Measurements from ENCODE around the gene MTMR10.

MTMR10 gene, protein sequence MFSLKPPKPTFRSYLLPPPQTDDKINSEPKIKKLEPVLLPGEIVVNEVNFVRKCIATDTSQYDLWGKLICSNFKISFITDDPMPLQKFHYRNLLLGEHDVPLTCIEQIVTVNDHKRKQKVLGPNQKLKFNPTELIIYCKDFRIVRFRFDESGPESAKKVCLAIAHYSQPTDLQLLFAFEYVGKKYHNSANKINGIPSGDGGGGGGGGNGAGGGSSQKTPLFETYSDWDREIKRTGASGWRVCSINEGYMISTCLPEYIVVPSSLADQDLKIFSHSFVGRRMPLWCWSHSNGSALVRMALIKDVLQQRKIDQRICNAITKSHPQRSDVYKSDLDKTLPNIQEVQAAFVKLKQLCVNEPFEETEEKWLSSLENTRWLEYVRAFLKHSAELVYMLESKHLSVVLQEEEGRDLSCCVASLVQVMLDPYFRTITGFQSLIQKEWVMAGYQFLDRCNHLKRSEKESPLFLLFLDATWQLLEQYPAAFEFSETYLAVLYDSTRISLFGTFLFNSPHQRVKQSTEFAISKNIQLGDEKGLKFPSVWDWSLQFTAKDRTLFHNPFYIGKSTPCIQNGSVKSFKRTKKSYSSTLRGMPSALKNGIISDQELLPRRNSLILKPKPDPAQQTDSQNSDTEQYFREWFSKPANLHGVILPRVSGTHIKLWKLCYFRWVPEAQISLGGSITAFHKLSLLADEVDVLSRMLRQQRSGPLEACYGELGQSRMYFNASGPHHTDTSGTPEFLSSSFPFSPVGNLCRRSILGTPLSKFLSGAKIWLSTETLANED

DNA sequence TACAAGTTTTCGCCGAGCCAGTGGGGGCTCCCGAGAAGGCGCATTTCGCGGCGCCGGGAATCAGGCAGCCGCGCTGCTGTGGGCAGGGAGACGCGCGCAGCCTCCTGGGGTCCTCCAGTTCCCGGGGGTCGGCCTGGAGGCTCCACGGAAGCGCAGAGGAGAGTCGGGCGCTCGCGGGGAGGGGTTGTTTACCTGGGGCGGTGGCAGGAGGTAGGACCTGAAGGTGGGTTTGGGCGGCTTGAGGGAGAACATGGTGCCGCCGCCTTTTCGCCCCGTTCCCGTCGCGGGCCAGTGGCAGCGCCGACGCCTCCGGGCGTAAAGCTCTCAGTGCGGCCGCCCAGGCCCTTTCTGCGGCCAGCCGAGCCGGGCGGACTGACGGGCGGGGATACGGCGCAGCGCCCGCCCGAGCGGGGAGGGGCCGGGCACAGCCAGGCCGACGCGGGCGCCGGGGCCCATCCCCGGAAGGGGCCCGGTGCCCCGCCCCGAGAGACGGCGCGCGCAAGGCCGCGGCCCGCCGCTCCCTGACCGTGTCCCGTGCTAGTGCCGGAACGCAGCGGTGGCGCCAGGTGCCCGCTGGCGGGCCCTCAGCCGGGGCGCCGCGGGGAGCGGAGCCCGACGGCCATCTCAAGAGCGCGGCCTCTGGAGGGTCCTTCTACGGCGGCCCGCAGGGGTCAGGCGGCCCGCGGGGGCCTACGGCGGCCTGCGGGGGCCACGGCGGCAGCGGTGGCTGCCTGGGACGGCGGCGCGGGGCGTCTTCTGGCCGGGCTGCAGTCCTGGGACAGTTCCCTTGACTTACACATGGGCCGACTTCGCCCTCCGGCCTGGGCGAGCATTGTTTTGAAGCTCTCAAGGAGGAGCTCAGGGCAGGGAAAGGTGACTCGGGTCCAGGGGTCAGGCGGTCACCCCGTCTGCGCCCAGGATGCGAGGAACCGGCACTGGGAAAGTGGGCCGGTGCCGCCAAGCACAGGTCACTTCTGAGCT, at the start of gene MTMR10:
Gene MTMR10, minus strand, starts transcription at position 374 of the 981 bp plus-strand sequence. Its CDS starts 122 bp downstream, at position 252.
- peak; percentile 78 for DNase-seq

DNA sequence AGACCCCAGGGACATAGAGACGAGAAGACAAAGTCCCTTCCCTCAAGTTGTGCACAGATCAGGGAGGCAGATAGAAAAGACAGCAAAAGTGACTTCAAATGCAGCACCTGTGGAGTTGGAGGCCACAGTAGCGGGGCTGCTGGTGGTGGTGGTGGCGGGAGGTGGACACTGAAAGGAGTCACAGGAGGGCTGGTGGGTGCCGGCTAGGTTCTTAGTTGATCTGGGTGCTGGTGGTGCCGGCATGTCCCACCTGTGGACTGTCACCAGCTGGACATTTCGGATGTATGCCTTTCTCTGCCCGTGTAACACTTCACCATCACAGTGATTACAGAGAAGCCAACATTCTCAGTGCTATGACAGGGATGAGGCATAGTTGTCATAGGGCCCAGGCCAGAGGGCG, 49.2 kb upstream of the MTMR10 start:
- no peak for DNase-seq

DNA sequence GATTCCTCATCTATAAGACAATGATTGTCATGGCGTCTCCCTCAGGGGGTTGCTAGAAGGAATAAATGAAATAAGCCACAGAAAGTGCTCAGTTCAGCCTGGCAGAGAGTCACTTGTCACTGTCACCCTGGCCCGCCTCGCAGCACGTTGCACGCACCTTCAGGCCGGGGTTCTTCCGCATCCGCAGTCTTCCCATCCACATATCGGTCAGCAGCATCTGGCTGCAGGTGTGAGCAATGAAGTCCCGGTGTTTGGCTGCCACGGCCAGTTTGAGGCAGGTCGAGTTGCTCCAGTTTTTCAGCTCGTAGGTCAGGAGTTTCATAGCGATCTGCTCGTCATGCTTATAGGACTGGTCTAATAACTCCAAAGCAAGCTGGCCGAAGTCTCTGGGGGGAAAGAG, 48.5 kb upstream of the MTMR10 start:
- DNase-seq: no peak

DNA sequence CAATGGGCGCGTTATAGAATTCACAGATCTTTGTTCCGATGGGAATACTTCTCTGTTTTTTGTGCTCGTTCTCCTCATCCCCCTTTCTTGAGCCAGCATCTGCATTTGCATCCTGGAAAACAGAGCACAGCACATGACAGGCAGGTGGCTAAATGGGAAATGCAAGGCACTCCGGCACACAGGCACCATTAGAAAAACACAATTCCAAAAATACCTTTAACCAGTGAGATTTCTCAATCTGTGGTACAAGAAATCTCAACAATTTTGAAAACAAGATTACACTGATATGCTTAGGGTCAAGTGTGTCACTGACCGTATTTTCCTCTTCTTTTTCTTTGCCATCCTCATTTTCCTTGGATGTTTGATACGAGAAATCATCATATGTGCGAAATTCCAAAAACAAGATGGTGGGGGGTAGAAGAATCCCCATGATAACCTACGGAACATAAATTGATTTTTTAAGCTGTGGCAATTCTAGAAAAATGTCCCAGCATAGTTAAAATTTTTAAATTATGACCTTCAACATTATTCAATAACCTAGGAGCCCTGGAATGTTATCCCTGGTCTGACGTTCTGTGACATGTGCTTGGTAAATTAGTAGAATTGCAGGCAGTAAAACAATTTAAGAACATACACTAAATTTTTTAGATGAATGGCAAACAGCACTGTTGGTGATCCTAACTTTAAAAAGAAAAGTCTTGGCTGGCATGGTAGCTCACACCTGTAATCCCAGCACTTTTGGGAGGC, 46.5 kb upstream of the MTMR10 start:
- DNase-seq: no peak

DNA sequence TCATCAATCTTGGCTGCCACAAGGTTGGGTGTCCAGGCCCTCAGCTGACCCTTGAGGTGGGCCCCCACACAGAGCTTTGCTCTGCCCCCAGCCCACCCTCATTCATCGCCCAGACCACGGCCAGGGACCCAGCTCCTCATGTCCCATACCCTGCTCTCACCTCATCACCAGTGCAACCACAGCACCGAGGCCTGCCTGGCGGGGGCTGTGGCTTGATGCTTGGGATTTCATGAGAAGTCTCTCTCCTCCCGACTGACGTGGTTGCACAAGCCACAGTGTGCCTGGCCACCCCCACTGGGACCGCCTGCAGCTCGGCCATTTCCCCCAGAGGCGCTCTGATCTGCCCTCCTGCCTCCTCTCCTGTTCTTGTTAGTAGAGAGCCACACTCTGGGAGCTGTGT, 45.4 kb upstream of the MTMR10 start:
- DNase-seq: no peak

DNA sequence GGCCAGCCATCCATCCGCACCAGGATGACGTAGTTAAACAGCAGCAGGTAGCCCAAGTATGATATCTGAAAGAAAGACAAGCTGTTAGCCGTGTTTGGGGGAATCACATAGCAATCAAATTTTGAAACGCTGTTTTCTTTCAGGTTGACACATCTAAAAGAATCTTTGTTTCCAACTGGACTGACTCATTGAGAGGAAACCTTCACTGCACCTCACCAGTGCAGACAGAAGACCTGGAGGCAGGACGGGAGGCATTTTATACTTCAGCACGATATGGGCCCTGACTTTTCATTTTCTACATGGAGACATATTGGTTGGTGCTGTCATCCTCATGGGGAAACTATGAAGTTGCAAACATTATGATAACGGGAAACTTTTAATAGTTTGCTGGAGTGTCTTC, 44.2 kb upstream of the MTMR10 start:
- DNase-seq: no peak

DNA sequence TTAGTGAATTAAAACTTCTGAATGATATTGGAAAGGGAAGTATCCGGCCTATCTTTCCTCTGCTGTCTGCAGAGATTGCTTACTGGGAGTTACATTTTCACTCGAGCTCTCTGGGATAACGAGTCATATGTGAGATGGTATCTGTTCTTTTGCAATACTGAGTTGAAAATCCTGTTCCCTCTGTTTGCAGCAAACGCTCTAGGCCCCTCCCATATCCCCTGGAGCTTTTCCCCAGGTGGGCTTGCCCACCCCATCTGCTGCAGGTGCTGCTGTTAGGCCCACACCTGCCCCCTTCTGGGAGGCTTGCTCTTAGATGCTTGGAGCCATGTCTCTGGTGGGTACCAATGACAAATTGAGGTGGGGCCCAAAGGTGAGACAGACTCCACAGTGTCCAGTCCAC, 42.7 kb upstream of the MTMR10 start:
- no peak for DNase-seq

DNA sequence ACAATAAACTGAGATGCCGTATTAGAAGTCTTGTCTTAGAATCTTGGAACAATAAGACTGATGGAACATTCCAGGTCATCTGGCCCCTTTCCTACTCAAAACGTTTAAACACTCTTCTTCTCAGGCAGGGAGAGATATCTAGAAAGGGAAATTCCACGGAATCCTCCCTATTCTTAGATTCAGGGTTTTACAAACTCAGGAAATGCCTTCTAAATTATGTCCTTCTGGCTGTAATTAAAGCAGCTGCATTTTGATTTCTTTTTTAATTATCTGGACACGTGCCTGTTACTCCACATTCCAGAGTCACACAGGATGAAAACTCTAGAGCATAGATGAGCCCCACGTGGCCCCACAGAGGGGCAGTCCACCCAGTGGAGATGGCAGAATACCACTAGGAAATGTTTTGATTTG, 41.5 kb upstream of the MTMR10 start:
- DNase-seq: no peak

DNA sequence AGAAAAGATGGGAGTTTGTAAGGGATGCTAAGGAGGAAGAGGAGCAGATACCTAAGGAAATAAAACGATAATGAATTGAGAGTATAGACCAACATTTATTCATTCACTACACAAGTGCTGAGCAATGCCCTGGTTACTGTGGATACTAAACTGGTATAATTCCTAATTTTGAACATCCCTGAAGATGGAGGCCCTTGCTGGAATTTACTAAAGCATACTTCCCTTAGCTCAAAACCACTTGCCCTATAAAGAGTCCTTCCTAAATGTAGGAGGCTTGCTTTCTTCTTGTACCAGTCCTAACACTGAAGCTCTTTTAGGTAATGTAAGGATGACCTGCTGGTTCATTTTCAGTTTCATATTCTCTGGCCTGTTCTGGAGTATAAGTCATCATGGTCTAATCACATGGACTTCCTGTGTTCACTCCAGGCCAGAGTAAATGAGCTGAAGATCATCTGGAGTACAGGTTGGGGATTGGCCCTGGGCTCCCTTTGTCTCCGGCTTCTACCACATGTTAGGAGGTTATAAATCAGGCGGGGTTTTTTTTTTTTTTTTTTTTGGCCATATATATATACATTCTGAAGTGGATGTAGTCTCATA, 40.1 kb upstream of the MTMR10 start:
- no peak for DNase-seq

DNA sequence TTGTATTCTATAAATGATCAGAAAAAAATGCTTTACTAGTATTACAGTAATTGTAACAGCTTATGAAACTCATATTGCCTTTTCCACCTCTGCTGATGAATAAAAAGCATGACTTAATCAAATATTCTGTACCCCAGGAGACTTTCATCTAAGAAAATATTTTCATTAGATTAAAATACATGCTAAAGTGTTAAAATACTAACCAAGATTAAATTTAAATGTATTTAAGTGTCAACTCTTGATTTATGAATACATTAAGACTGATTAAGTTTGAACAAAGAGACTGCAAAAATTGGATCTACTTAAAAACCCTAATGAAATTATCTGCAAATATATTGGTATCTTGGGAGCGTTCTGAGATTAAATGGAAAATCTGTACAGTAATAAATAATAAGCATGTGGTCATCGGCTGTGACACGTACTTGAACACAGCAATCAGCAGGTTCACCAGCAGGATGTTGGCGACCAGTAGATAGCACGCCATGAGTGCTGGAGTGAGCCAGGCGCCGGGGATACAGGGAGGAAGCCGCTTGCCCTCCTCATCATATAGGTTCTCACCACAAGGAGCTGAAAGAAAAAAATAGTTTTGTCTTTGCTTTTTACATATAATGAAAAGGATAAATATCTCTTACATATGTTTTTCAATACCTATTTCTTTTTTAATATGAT, 36.6 kb upstream of the MTMR10 start:
- no peak for DNase-seq

DNA sequence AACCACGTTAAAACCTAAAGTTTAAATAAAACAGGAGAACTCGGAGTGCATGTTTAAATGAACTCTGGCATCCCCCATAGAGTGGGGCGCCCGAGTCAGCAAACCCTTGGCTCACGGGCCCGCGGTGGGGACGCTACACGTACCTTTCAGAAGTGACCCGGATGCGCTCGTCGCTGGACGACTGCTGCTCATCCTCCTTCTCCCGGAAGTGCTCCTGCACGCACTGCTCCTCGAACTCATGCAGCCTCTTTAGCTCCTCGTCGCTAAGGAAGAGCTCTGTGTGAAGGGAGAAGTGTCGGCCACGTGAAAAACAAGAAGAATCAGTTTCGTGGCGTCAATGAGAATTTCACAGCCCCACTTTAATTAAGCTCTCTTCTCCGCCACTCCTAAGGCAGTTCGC, 34.6 kb upstream of the MTMR10 start:
- DNase-seq: no peak

DNA sequence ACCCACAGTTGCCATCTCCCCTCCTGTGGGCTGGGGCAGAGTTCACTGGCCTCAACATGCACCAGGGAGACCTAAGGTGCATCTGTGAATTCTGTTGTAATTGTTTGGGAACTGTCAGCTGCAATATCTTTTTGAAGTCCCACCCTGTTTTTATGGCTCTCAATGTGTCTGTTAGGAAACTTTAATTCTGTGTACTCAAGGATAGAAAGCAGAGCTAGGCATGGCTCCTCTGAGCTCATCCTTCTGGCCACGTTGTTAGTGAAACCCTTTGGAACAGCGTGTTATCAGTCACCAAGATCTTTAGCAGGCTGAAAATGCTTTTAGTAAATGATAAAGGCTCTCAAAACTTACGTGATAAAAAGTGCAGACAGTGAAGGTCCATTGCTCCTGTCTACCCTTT, 33.6 kb upstream of the MTMR10 start:
- no peak for DNase-seq

DNA sequence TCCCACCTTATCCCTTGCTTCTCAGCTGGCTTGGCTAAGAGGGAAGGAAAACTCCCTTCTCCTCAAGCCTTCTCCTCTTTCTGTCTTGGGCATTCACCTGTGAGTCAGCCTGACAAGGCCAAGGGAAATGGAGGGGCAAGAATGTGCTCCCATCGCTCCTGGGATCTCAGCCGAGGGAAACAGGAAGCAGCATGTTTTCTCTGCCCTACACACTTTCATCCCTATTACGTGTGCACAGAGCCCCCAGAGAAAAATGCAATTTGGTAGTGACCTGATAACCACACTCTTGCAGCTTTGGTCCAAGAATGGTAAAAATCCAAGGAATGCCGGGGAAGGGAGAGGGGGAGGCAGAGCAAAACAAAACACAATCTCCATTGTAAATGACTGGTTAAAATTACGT, 32.9 kb upstream of the MTMR10 start:
- DNase-seq: no peak

DNA sequence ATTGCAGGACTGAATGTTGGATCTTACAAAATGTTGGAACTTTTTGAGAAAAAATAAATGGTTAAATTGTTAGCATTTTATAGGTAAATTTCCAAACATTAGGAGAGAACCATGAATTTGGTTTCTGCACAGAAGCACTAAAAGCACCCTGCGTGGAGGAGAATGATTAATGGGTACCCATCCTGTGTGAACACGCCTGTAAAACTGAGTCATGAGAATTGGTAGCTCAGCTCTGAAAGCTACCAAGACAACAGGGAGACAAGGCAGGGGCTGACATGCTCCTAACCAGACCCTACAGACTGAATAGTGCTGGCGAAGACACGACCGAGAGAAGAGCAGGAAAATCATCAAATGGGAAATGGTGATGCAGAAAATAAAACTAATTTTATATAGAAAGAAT, 32.4 kb upstream of the MTMR10 start:
- DNase-seq: no peak

DNA sequence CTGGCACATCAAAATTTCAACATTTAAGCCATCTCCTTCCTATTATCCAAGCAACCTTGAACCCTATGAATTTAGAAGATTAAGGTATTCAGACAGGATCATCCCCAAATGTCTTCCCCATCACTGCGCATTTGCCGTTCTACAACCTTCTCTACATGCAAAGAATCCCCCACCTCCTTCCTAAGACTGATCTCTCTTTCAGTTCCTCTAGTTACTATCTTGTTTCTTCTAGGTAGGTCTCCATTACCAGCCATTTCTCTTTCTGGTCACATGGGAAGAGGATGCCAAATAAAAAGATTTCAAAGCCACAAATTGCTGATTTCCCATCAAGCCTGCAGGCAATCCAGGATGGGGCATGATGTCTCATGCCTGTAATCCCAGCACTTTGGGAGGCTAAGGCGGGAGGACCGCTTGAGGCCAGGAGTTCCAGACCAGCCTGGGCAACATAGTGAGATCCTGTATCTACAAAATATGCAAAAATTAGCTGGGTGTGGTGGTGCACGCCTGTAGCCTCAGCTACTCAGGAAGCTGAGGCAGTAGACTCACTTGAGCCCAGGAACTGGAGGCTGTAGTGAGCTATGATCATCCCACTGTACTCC, 29.7 kb upstream of the MTMR10 start:
- no peak for DNase-seq

DNA sequence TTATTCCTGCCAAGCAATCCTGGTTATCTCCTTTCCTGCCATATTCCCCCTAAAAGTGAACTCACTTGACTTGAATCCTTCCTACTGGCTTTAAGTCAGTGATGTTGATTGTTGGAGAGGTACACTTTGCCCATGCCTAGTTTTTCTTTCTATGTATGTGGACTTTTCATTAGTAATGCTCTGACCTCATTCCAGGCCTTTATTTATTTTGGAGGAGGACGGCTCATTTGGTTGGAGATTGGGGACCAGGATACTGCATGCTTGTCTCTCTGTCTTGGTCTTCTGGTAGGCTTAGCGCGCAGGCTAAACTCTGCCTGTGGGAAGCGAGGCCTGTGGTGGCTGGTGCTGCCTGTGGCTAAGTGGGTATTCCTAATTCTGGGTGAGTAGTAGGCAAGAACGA, 29.1 kb upstream of the MTMR10 start:
- no peak for DNase-seq

DNA sequence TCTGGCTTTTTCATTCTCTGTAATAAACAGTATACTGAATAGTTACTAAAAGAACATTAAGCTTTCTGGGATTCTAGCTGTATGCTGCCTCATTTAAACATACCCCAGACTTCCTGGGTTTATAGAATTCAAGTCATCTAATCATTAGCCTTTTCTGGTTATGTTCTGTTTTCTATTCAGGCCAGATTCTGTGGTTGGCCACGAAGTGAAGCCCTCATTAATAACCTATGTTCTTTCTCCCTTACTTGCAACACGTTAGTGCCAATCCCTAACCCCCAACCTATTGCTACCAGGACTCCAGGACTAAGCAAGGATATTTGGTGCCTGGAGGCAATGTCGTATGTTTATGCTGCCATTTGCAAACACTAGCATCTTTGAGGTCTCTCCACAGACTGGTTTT, 28.6 kb upstream of the MTMR10 start:
- no peak for DNase-seq

DNA sequence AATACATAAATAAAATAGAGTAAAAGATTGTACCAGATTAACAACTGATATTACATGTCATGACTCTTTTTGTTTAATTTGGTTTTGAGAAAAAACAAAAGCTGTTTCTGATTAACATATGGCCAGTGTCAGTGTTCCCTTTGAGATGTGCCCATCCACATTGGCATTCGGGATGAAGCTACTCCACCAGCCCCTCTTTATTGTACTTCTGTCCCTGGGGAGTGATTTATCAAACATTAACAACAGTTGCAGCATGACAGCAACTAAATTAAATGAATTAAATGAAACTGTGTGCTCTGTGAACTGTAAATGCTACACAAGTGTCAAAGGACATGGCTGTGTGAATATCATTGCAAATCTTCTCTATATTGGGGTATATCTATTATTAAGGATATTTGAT, 25.9 kb upstream of the MTMR10 start:
- no peak for DNase-seq

DNA sequence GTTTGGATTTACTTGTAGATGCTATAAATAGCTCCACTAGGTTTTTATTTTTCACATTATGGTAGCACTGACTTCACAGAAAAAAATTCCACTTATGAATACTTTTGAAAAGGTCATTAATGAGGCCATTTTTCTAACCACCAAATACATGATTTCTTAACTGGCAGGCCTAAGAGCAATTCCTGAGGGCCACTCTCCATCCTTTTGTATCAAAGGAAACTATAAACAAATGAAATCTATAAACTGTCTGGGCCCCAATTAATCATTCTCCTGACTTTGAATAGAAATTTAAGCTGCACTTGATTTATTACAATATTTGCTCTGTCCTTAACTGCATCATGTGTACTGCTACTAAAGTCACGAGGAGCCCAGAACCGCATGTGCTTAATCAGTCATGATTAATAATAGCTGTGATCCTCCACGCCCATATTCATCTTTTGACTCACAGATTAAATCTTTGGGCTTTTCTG, 25.1 kb upstream of the MTMR10 start:
- DNase-seq: no peak

DNA sequence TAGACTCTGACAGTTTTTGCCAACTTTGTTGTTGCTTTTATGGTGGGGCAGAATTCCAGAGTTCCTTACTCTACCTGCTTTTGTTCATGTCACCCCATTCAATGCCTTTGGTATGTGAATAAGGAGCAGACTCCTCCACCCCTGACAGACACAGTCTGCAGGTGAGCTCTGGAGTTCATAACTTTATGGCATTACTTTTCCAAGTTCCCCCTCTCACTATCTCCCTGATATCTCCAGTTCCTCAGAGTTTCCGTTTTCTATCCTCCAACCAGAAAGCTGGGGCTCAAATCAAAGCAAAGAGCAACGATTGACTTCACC, 23.1 kb upstream of the MTMR10 start:
- no peak for DNase-seq
